MM.1S (cell line): ENCODE measurements around the gene SMAD4.

Experiments
- DNase-seq: peaks from one replicate; pipeline ENCODE4 v3.0.0-alpha.2; 2015
- H2AFZ ChIP-seq: fragments of 300-600 bp; sonication (generic); 2 replicates; pipeline ENCODE4 v1.6.0; 2016; ENCODE audit warnings: antibody characterized with exemption, low read length
- H3F3A ChIP-seq: fragments of 300-600 bp; sonication (generic); 2 replicates; pipeline ENCODE4 v1.6.1; 2016; ENCODE audit warnings: mild to moderate bottlenecking, antibody characterized with exemption, low read length, moderate library complexity, mixed read lengths; ENCODE audit not compliant: insufficient read depth
- H3K27ac ChIP-seq: fragments of 300-600 bp; sonication (generic); 2 replicates; pipeline ENCODE4 v1.5.1; 2016; ENCODE audit warnings: mild to moderate bottlenecking, low read length
- H3K27me3 ChIP-seq: fragments of 300-600 bp; sonication (generic); replicated peaks from 2 replicates; pipeline ENCODE4 v1.6.0; 2016; ENCODE audit warnings: low read length; ENCODE audit not compliant: insufficient read depth
- H3K36me3 ChIP-seq: fragments of 300-600 bp; sonication (generic); replicated peaks from 2 replicates; pipeline ENCODE4 v1.6.1; 2016; ENCODE audit warnings: mild to moderate bottlenecking, low read length, mixed read lengths; ENCODE audit not compliant: insufficient read depth
- H3K4me1 ChIP-seq: fragments of 300-600 bp; sonication (generic); 2 replicates; pipeline ENCODE4 v1.6.1; 2016; ENCODE audit warnings: low read length, mixed read lengths
- H3K4me2 ChIP-seq: fragments of 300-600 bp; sonication (generic); 2 replicates; pipeline ENCODE4 v1.6.0; 2016; ENCODE audit warnings: low read depth, low read length
- H3K4me3 ChIP-seq: fragments of 300-600 bp; sonication (generic); 2 replicates; pipeline ENCODE4 v1.5.1; 2016; ENCODE audit warnings: low read length, mixed read lengths
- H3K79me2 ChIP-seq: fragments of 300-600 bp; sonication (generic); 2 replicates; pipeline ENCODE4 v1.6.1; 2016; ENCODE audit warnings: mixed run types, low read length, mixed read lengths
- H3K9ac ChIP-seq: fragments of 300-600 bp; sonication (generic); 2 replicates; pipeline ENCODE4 v1.6.1; 2016; ENCODE audit warnings: low read length, mixed read lengths
- H3K9me2 ChIP-seq: fragments of 300-600 bp; sonication (generic); replicated peaks from 2 replicates; pipeline ENCODE4 v1.6.1; 2016; ENCODE audit warnings: mild to moderate bottlenecking, low read length, mixed read lengths; ENCODE audit not compliant: insufficient read depth
- H3K9me3 ChIP-seq: fragments of 300-600 bp; sonication (generic); replicated peaks from 2 replicates; pipeline ENCODE4 v1.6.1; 2016; ENCODE audit warnings: mild to moderate bottlenecking, low read length, mixed read lengths; ENCODE audit not compliant: insufficient read depth
- H4K20me1 ChIP-seq: fragments of 300-600 bp; sonication (generic); 2 replicates; pipeline ENCODE4 v1.6.1; 2016; ENCODE audit warnings: mild to moderate bottlenecking, low read length, moderate library complexity, mixed read lengths; ENCODE audit not compliant: insufficient read depth
- CTCF ChIP-seq: fragments of 300-600 bp; sonication (generic); IDR thresholded peaks from 2 replicates; pipeline ENCODE4 v1.5.1; 2016; ENCODE audit warnings: antibody characterized with exemption, low read length, mixed read lengths
- EZH2 ChIP-seq: fragments of 300-600 bp; sonication (generic); optimal IDR thresholded peaks from 2 replicates; pipeline ENCODE3; 2017; ENCODE audit warnings: low read depth, mild to moderate bottlenecking, antibody characterized with exemption, low read length, mixed read lengths
- EZH2phosphoT487 ChIP-seq: fragments of 300-600 bp; sonication (generic); IDR thresholded peaks from 2 replicates; pipeline ENCODE4 v1.6.1; 2018; ENCODE audit warnings: antibody characterized with exemption, low read length

Gene SMAD4

GRCh38 chr18:51070545-51070944 is 40.5 kb downstream of the SMAD4 start:
- no peaks in the 10 kb centered on the region for H3F3A ChIP-seq
- H3K27me3 ChIP-seq: no peaks in the 10 kb centered on the region
- TF ChIP-seq EZH2: no peak
- TF ChIP-seq CTCF: no peak
- TF ChIP-seq EZH2phosphoT487: no peak
- no peak overlapping the region for H3K4me2 ChIP-seq
- H3K9me2 ChIP-seq: no peaks in the 10 kb centered on the region
- H3K27ac ChIP-seq: no peak overlapping the region
- no peak overlapping the region for H2AFZ ChIP-seq
- H4K20me1 ChIP-seq: no peaks in the 10 kb centered on the region
- H3K9ac ChIP-seq: no peak overlapping the region
- H3K9me3 ChIP-seq: no peaks in the 10 kb centered on the region
- H3K4me3 ChIP-seq: no peak overlapping the region
- peaks cover 6% of the 10 kb centered on the region; the same call in 1 of the 2 replicates for H3K4me1 ChIP-seq
- H3K36me3 ChIP-seq: peaks cover 6% of the 10 kb centered on the region; the same call in 1 of the 2 replicates
- peaks cover 44% of the 10 kb centered on the region for H3K79me2 ChIP-seq
- DNase-seq: no peak

- Histone ChIP-seq H3K4me3 (no peak overlapping the region), H3F3A (no peaks in the 10 kb centered on the region), H3K9me3 (no peaks in the 10 kb centered on the region), H3K27me3 (no peaks in the 10 kb centered on the region), H3K9ac (no peak overlapping the region), H3K36me3 (peaks cover 15% of the 10 kb centered on the region; the same call in 1 of the 2 replicates), H3K27ac (no peak overlapping the region), H3K79me2 (peaks cover 48% of the 10 kb centered on the region), H4K20me1 (no peaks in the 10 kb centered on the region), H3K4me2 (no peak overlapping the region), H2AFZ (no peak overlapping the region), H3K4me1 (peaks cover 6% of the 10 kb centered on the region; the same call in 1 of the 2 replicates), H3K9me2 (no peaks in the 10 kb centered on the region)
- DNase-seq: no peak
- TF ChIP-seq EZH2phosphoT487: no peak
- TF ChIP-seq EZH2: no peak
- TF ChIP-seq CTCF: no peak
Measured at GRCh38 chr18:51072586-51073313, 42.7 kb downstream of the SMAD4 start.

GRCh38 chr18:51074605-51075004 is 44.6 kb downstream of the SMAD4 start:
- peaks cover 6% of the 10 kb centered on the region; the same call in 1 of the 2 replicates for H3K4me1 ChIP-seq
- TF ChIP-seq EZH2 (no peak), CTCF (no peak), EZH2phosphoT487 (no peak)
- no peaks in the 10 kb centered on the region for H3K9me3 ChIP-seq
- no peak overlapping the region; the same call in 1 of the 2 replicates for H3K27ac ChIP-seq
- DNase-seq: no peak
- no peak overlapping the region for H2AFZ ChIP-seq
- no peaks in the 10 kb centered on the region for H3K27me3 ChIP-seq
- peaks cover 22% of the 10 kb centered on the region; the same call in 1 of the 2 replicates for H3K36me3 ChIP-seq
- H3F3A ChIP-seq: no peaks in the 10 kb centered on the region
- no peak overlapping the region for H3K4me2 ChIP-seq
- H3K9me2 ChIP-seq: no peaks in the 10 kb centered on the region
- H3K79me2 ChIP-seq: peaks cover 48% of the 10 kb centered on the region
- no peaks in the 10 kb centered on the region for H4K20me1 ChIP-seq
- no peak overlapping the region for H3K9ac ChIP-seq
- no peak overlapping the region for H3K4me3 ChIP-seq
